Peyer's patch (tissue), 4 donors: ENCODE results near the gene FOXO6. TPM values are rescaled to one million over a fixed set of nuclear protein-coding genes. Genes with fewer than 3 reads are reported as not detected.
A peak's percentile ranks its signal among the peaks of the same experiment; 100 is the strongest.

Experiments
- DNase-seq, 3 donors: peaks; one replicate each; pipeline ENCODE4 v3.0.0-alpha.2; 2017 to 2019
- H3K27ac ChIP-seq, 4 donors: fragments of 200-600 bp; sonication (generic); one replicate each; pipeline ENCODE4 v1.5.1; 2016 to 2019
- H3K27me3 ChIP-seq, 2 donors: fragments of 200-600 bp; sonication (generic); one replicate each; pipeline ENCODE4 v1.5.1; 2019
- H3K36me3 ChIP-seq, 3 donors: fragments of 200-600 bp; sonication (generic); one replicate each; pipeline ENCODE4 v1.5.1; 2016 to 2019
- H3K4me1 ChIP-seq, 4 donors: fragments of 200-600 bp; sonication (generic); one replicate each; pipeline ENCODE4 v1.5.1; 2016 to 2019
- H3K4me3 ChIP-seq, 4 donors: fragments of 200-600 bp; sonication (generic); 1 replicate in 3 of 4; 2 replicates in 1 of 4; pipeline ENCODE4 v1.5.1; 2016 to 2019; ENCODE audit warnings: mild to moderate bottlenecking in 1 of 4
- H3K9me3 ChIP-seq, 4 donors: fragments of 200-600 bp; sonication (generic); one replicate each; pipeline ENCODE4 v1.5.1; 2016 to 2019; ENCODE audit warnings: mild to moderate bottlenecking in 1 of 4
- POLR2A ChIP-seq, 2 donors: fragments of 450-650 bp; IDR thresholded peaks; one replicate each; pipeline ENCODE4 v1.5.1; 2017; ENCODE audit warnings: antibody characterized with exemption in 2 of 2, mild to moderate bottlenecking in 2 of 2, moderate library complexity in 2 of 2
- total RNA-seq, 4 donors: library from RNA; depleted of rRNA; stranded (reverse); fragments of >200 nt; gene quantifications; one replicate each; pipeline ENCODE4 v1.1.0, GENCODE V29; 2016
- TF ChIP-seq, protein P1 (sequence below), 6 experiments: fragments of 450-650 bp in 4 of 6; fragments of 200-600 bp in 2 of 6; sonication (generic) in 1 of 6; IDR thresholded peaks; one replicate each; pipeline ENCODE4 v1.5.1; 2017 to 2019; ENCODE audit warnings: antibody characterized with exemption in 6 of 6, mild to moderate bottlenecking in 3 of 6, moderate library complexity in 1 of 6

The FOXO6 gene
- total RNA-seq, 4 donors from 2014 or later: 0.53 to 1.1 TPM; not detected in 2

DNA sequence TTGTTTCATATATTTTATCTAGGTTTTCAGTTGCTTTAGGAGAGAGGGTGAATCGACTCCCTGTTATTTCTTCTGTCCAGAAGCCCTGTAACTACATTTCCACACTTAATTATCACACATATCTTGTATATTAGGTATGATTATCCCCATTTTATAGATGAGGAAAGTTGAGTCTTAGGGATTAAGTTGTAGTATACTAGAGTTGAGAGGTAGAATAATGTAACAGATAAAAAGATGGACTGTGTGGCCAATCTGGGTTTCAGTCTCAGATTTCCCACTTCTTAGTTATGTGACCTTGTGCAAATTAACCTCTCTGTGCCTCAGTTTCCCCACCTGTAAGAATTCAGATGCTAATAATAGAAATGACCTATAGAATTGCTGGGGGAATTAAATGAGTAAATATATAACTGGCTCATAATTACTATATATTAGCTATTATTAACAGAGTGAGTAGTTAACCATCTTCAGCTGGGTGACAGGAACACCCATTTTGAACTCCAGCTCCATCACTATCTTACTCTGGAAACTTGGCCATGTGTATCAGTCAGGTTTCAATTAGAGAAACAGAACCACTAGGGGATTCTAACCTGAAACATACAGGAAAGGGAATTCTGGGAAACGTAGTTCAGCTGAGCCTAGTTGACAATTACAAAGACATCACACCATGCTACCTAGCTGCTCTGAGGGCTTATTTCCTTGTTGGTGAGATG, 20.4 kb upstream of the FOXO6 start:
- peaks cover 0 to 2% (median 0%) of the 10 kb centered on the region in 4 donors for H3K9me3 ChIP-seq
- H3K27ac ChIP-seq: no peak overlapping the region
- no peak overlapping the region for H3K4me3 ChIP-seq
- H3K27me3 ChIP-seq: no peaks in the 10 kb centered on the region
- no peak for DNase-seq
- H3K4me1 ChIP-seq: no peaks in the 10 kb centered on the region
- no peak for TF ChIP-seq POLR2A (IDR thresholded peaks at IDR 0.05)
- TF ChIP-seq, protein P1, sequence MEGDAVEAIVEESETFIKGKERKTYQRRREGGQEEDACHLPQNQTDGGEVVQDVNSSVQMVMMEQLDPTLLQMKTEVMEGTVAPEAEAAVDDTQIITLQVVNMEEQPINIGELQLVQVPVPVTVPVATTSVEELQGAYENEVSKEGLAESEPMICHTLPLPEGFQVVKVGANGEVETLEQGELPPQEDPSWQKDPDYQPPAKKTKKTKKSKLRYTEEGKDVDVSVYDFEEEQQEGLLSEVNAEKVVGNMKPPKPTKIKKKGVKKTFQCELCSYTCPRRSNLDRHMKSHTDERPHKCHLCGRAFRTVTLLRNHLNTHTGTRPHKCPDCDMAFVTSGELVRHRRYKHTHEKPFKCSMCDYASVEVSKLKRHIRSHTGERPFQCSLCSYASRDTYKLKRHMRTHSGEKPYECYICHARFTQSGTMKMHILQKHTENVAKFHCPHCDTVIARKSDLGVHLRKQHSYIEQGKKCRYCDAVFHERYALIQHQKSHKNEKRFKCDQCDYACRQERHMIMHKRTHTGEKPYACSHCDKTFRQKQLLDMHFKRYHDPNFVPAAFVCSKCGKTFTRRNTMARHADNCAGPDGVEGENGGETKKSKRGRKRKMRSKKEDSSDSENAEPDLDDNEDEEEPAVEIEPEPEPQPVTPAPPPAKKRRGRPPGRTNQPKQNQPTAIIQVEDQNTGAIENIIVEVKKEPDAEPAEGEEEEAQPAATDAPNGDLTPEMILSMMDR (IDR thresholded peaks at IDR 0.05): no peak
- H3K36me3 ChIP-seq: no peaks in the 10 kb centered on the region

DNA sequence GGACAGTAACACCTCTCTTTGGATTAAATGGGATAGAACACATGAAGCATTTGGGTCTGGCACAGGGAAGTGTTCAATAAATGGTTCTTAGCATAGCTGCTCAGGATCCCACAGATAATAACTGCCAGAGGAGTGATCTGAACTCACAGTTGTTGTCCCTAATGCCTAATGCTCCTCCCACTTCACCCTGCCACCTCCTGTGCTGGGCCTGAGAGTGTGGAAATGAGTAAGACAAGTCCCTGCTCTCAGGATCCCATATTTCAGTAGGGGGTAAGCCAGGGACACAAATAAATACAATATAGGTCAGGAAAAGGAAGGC, 19.9 kb upstream of the FOXO6 start:
- Histone ChIP-seq H3K36me3 (no peaks in the 10 kb centered on the region), H3K9me3 (peaks cover 0 to 2% (median 0%) of the 10 kb centered on the region in 4 donors), H3K27ac (no peak overlapping the region), H3K27me3 (no peaks in the 10 kb centered on the region), H3K4me3 (no peak overlapping the region), H3K4me1 (no peaks in the 10 kb centered on the region)
- no peak for TF ChIP-seq POLR2A (IDR thresholded peaks at IDR 0.05)
- TF ChIP-seq, protein P1 (IDR thresholded peaks at IDR 0.05): no peak
- DNase-seq: no peak

DNA sequence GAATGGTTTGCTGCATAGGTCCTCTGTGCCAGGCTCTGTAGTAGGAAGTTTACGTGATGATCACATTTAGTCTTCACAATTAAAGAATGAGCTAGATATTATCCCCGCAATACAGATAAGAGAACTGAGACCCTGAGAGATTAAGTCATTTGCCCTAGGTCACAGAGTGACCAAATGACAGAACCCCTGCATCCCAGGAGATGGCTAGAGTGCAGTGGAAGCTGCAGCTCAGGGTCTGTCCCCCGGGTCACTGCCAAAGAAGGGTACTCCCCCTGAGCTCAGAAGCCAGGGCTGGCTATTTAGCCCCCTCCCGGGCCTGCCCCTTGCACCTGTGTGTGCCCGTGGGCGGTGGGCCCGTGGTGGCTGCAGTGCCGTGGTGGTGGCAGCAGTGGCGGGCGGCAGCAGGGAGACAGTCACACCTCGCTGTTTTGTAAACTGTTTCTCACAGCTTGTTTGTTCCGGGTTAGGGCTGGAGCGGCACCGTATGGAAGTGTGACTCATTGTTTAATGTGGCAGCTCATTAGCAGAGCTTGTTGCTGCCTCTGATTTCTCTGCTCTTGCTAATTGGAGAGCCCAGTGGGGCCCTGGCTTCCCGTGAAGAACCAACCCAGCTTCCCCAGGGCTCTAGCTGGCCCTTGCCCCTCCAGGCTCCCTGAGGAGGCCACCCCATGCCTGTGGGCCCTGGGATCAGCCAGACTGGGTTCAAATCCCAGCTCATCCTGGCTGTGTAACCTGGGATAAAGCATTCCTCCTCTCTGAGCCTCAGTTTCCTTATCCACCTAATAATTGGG, 19.3 kb upstream of the FOXO6 start:
- TF ChIP-seq POLR2A (IDR thresholded peaks at IDR 0.05): no peak
- TF ChIP-seq, protein P1 (IDR thresholded peaks at IDR 0.05): no peak
- Histone ChIP-seq H3K9me3 (peaks cover 0 to 2% (median 0%) of the 10 kb centered on the region in 4 donors), H3K4me3 (peak overlapping the region in 2 of 4 donors; percentile 16 to 43), H3K4me1 (no peaks in the 10 kb centered on the region), H3K36me3 (no peaks in the 10 kb centered on the region), H3K27me3 (no peaks in the 10 kb centered on the region), H3K27ac (no peak overlapping the region)
- DNase-seq: peak in 1 of 3 donors; percentile 78

DNA sequence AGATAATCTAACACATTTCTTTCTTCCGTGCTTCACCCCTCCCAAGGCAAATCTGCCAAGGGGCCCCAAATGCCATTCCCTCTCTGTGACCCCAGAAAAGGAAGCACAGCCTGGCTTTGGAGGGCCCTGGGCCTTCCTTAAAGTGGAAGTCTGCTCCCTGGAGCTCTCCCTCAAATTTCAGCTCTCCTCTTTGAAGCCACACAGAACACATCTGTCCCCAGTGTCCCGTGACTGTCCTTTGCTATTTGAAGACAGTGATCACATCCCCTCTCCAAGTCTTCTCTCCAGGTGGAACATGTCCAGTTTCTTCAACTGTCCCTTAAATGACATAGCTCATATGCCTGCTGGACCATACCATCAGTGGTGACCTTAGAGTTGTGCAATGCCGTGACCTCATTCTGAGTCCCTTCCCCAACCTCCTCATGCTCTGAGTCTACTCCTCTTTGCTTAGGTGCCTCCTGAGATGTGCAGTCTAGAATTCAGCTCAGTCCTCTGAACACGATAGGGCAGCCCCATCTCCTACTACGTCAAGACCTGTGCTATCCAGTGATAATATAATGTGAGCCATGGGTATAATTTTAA, 18.4 kb upstream of the FOXO6 start:
- Histone ChIP-seq H3K27ac (no peak overlapping the region), H3K27me3 (no peaks in the 10 kb centered on the region), H3K4me3 (no peak overlapping the region), H3K36me3 (no peaks in the 10 kb centered on the region), H3K4me1 (no peaks in the 10 kb centered on the region), H3K9me3 (peaks cover 0 to 2% (median 0%) of the 10 kb centered on the region in 4 donors)
- TF ChIP-seq, protein P1 (IDR thresholded peaks at IDR 0.05): no peak
- no peak for TF ChIP-seq POLR2A (IDR thresholded peaks at IDR 0.05)
- DNase-seq: peak in 1 of 3 donors; percentile 15

DNA sequence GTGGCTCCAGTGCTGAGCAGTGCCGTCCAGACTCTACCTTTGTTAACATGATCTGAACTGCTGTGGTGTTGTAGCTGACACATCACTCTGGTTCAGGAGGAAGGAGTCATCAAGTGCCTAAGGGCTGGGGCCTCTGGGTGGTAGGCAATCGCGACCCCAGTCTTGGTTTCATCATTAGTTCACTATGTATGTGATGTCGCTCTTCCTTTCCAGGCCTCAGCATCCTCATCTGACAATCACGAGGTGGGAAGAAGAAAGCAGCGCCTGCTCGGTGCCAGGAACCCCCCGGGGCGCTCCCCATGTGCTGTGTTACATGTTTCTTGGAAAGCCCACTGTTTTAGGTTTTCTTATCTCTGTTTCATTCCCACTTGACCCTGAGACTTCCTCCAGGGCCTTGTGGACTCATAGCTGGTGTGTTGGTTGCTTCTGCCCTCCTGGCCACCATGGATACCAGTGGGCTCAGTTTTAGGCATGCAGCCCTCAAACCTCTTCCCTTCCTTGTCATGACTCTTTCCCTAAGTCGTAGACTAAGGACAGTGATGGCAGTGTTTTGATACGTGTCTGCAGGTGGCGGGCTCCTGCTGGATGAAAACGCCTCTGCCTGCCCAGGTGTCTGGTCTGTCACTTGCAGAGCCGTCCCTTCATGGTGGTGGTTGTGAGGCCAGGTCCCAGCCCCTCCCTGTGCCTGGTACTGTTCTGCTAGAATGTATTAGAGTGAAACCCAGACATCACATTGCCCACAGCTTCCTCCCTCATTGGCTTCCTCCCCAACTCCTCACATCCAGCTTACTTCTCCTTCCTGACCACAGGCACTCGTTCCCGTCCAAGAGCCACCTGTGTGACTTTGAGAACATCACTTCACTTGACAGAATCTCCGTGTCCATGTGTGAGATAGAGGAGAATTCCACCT, 17.2 kb upstream of the FOXO6 start:
- Histone ChIP-seq H3K27ac (no peak overlapping the region), H3K27me3 (no peaks in the 10 kb centered on the region), H3K9me3 (no peaks in the 10 kb centered on the region), H3K4me1 (no peaks in the 10 kb centered on the region), H3K4me3 (no peak overlapping the region), H3K36me3 (no peaks in the 10 kb centered on the region)
- no peak for TF ChIP-seq POLR2A (IDR thresholded peaks at IDR 0.05)
- TF ChIP-seq, protein P1 (IDR thresholded peaks at IDR 0.05): no peak
- peak in 1 of 3 donors; percentile 32 for DNase-seq
